Endothelial cell of umbilical vein (primary cell): Measurements from ENCODE around the gene LANCL2. TPM values are rescaled to one million over a fixed set of nuclear protein-coding genes. Genes with fewer than 3 reads are reported as not detected.
A peak's percentile ranks its signal among the peaks of the same experiment; 100 is the strongest.

Source experiments
- BruUV-seq: library from RNA; stranded (reverse); fragments of 400-500 nt; replicated peaks from 2 replicates; lab custom pipeline; 2021; lab: Mats Ljungman, UMichigan
- CTCF ChIA-PET: fragments of 300-600, 350-600 bp; sonication (Branson Sonifier 250); formaldehyde crosslinking; loops from one replicate; lab custom pipeline; 2021; ENCODE audit warnings: antibody characterized with exemption, inconsistent platforms; lab: Charles Lee
- POLR2A ChIA-PET: fragments of 300-600, 350-600 bp; sonication (Branson Sonifier 250); formaldehyde crosslinking; loops from one replicate; lab custom pipeline; 2021; ENCODE audit warnings: antibody characterized with exemption, inconsistent platforms; lab: Charles Lee
- DNase-seq: peaks from one replicate; pipeline ENCODE4 v3.0.0-alpha.2; 2011; ENCODE audit warnings: low read depth, low spot score
- FAIRE-seq: peaks from 2 replicates; lab custom pipeline; 2011; peaks lifted over from hg19 to GRCh38; lab: Jason Lieb, UNC
- H2AFZ ChIP-seq: 2 replicates; pipeline ENCODE4 v1.6.0; 2012; ENCODE audit warnings: low read depth, low read length, control low read depth, inconsistent platforms
- H3K27ac ChIP-seq: 2 replicates; pipeline ENCODE4 v1.5.1; 2011; ENCODE audit warnings: low read depth, mild to moderate bottlenecking, control low read depth, low read length, moderate library complexity; ENCODE audit not compliant: insufficient read depth
- H3K27me3 ChIP-seq, 2 experiments: 2 replicates each; pipeline versions ENCODE4 v1.6.0 to v1.6.1; 2011; ENCODE audit warnings: low read length in 2 of 2, mixed read lengths in 1 of 2; ENCODE audit not compliant: control insufficient read depth in 2 of 2, insufficient read depth in 2 of 2
- H3K36me3 ChIP-seq, 2 experiments: 2 replicates in 1 of 2; 3 replicates in 1 of 2; pipeline ENCODE4 v1.5.1; 2011; ENCODE audit warnings: low read length in 2 of 2, mild to moderate bottlenecking in 1 of 2, moderate library complexity in 1 of 2; ENCODE audit not compliant: control insufficient read depth in 2 of 2, insufficient read depth in 2 of 2; ENCODE audit errors: extremely low read depth in 1 of 2
- H3K4me1 ChIP-seq: 3 replicates; pipeline ENCODE4 v1.5.1; 2011; ENCODE audit warnings: mild to moderate bottlenecking, low read length; ENCODE audit not compliant: control insufficient read depth, insufficient read depth; ENCODE audit errors: extremely low read depth
- H3K4me2 ChIP-seq: 2 replicates; pipeline ENCODE4 v1.6.1; 2011; ENCODE audit warnings: low read length, control low read depth, mixed read lengths; ENCODE audit not compliant: insufficient read depth
- H3K4me3 ChIP-seq, 3 experiments: fragments of 200-600 bp in 1 of 3; sonication (generic), shearing (Covaris generic) in 1 of 3; replicated peaks in 1 of 3; 2 replicates each; pipeline ENCODE4 v1.5.1; 2011 to 2016; ENCODE audit warnings: control low read depth in 3 of 3, low read length in 3 of 3, mild to moderate bottlenecking in 2 of 3, inconsistent platforms in 1 of 3, low read depth in 1 of 3, moderate library complexity in 1 of 3; ENCODE audit not compliant: insufficient read depth in 1 of 3
- H3K79me2 ChIP-seq: 2 replicates; pipeline ENCODE4 v1.6.0; 2012; ENCODE audit warnings: low read length, inconsistent platforms; ENCODE audit not compliant: control insufficient read depth, insufficient read depth
- H3K9ac ChIP-seq: replicated peaks from 2 replicates; pipeline ENCODE3; 2011; ENCODE audit warnings: low read length, control low read depth; ENCODE audit not compliant: insufficient read depth; ENCODE audit errors: extremely low read depth
- H3K9me1 ChIP-seq: replicated peaks from 3 replicates; pipeline ENCODE4 v1.6.0; 2011; ENCODE audit warnings: mild to moderate bottlenecking, low read length; ENCODE audit not compliant: control insufficient read depth, insufficient read depth; ENCODE audit errors: extremely low read depth
- H3K9me3 ChIP-seq: replicated peaks from 2 replicates; pipeline ENCODE4 v1.5.1; 2012; ENCODE audit warnings: low read length, inconsistent platforms; ENCODE audit not compliant: control insufficient read depth, insufficient read depth
- H4K20me1 ChIP-seq: replicated peaks from 2 replicates; pipeline ENCODE3; 2011; ENCODE audit warnings: mild to moderate bottlenecking, low read length; ENCODE audit not compliant: control insufficient read depth, insufficient read depth; ENCODE audit errors: extremely low read depth
- EZH2 ChIP-seq: IDR thresholded peaks from 2 replicates; pipeline ENCODE4 v1.6.1; 2012; ENCODE audit warnings: borderline replicate concordance, low read depth, mild to moderate bottlenecking, moderate library complexity, low read length, inconsistent platforms; ENCODE audit not compliant: severe bottlenecking
- FOS ChIP-seq: IDR thresholded peaks from 2 replicates; pipeline ENCODE4 v1.6.1; 2011; ENCODE audit warnings: mild to moderate bottlenecking, low read length, moderate library complexity, borderline replicate concordance; ENCODE audit not compliant: insufficient read depth
- GATA2 ChIP-seq: IDR thresholded peaks from 2 replicates; pipeline ENCODE4 v1.7.0; 2011; ENCODE audit warnings: low read depth, mild to moderate bottlenecking, moderate library complexity, mixed read lengths, low read length; ENCODE audit not compliant: insufficient read length, insufficient read depth
- JUN ChIP-seq: IDR thresholded peaks from 2 replicates; pipeline ENCODE4 v1.6.1; 2011; ENCODE audit warnings: borderline replicate concordance, low read depth; ENCODE audit not compliant: insufficient read length, insufficient read depth
- MAX ChIP-seq: IDR thresholded peaks from 2 replicates; pipeline ENCODE4 v1.6.1; 2011; ENCODE audit not compliant: insufficient read depth, insufficient read length
- MYC ChIP-seq: IDR thresholded peaks from one replicate; pipeline ENCODE4 v1.6.1; 2011; ENCODE audit warnings: mild to moderate bottlenecking, low read depth, low read length
- POLR2A ChIP-seq: IDR thresholded peaks from 2 replicates; pipeline ENCODE4 v1.6.1; 2012; ENCODE audit warnings: low read depth, mild to moderate bottlenecking, control low read depth, low read length
- POLR2AphosphoS5 ChIP-seq: IDR thresholded peaks from 2 replicates; pipeline ENCODE4 v1.6.1; 2012; ENCODE audit warnings: low read depth, mild to moderate bottlenecking, control low read depth, low read length, moderate library complexity; ENCODE audit not compliant: insufficient read depth
- dilution Hi-C: fragments of 300-500 bp; cut with MboI; formaldehyde crosslinking; loops from one replicate; pipeline ENCODE4 v1.15.0; 2019; ENCODE audit warnings: low sequenced_read_pairs; ENCODE audit not compliant: extremely low pct_ligation_motif_present
- intact Hi-C: fragments of 100-400 bp; cut with micrococcal nuclease; formaldehyde crosslinking; loops from one replicate; pipeline ENCODE4 v1.10.0; 2022
- polyA plus RNA-seq, 4 experiments: library from polyadenylated mRNA; depleted of rRNA in 3 of 4; stranded (reverse) in 3 of 4; unstranded in 1 of 4; fragments of >200 nt; gene quantifications; 2 replicates each; pipeline versions ENCODE4 v1.2.1 to v1.2.3, GENCODE V29; 2011 to 2012; ENCODE audit warnings: missing spikeins in 1 of 4
- total RNA-seq: library from RNA; stranded (reverse); gene quantifications from 2 replicates; pipeline ENCODE4 v1.2.3, GENCODE V29; 2021
- TF ChIP-seq, protein P1 (sequence below), 2 donors: IDR thresholded peaks; 1 replicate in 1 of 2; 2 replicates in 1 of 2; pipeline ENCODE4 v1.5.1; 2011; ENCODE audit warnings: low read length in 2 of 2, mild to moderate bottlenecking in 2 of 2, moderate library complexity in 2 of 2, control low read depth in 1 of 2, inconsistent platforms in 1 of 2, low read depth in 1 of 2; ENCODE audit not compliant: insufficient read depth in 1 of 2; ENCODE audit errors: extremely low read depth in 1 of 2

Gene LANCL2
- total and polyA plus RNA-seq, 2 donors (not counting 3 experiments of a cell fraction or from before 2014, with no cell fraction given), result 19.2 to 25.3 TPM

- H3K9ac ChIP-seq, result no peak overlapping the region
- CTCF ChIA-PET, result interaction anchor here (0.9 to 3.2 kb wide), 20 partner anchors 8 to 651 kb away, joined by 3 to 18 read pairs (median 4); partner anchors contain the start of gene LANCL2
- peaks cover 0 to 8% of the 10 kb centered on the region in 2 experiments for H3K36me3 ChIP-seq
- DNase-seq (peak; percentile 68), FAIRE-seq (peak; percentile 94)
- H4K20me1 ChIP-seq, result no peaks in the 10 kb centered on the region
- no peaks in the 10 kb centered on the region for H3K9me1 ChIP-seq
- BruUV-seq, result no TSS peak
- H3K27me3 ChIP-seq, result no peaks in the 10 kb centered on the region
- POLR2A ChIA-PET, result interaction anchor here (0.6 to 1.1 kb wide), 2 partner anchors 12 to 143 kb away, joined by 3 read pairs; no protein-coding TSS in a partner anchor
- TF ChIP-seq EZH2 (no peak), POLR2AphosphoS5 (no peak), POLR2A (no peak), JUN (no peak), FOS (peak; percentile 25), GATA2 (peak; percentile 21), MYC (peak; percentile 27), MAX (no peak)
- TF ChIP-seq, protein P1, sequence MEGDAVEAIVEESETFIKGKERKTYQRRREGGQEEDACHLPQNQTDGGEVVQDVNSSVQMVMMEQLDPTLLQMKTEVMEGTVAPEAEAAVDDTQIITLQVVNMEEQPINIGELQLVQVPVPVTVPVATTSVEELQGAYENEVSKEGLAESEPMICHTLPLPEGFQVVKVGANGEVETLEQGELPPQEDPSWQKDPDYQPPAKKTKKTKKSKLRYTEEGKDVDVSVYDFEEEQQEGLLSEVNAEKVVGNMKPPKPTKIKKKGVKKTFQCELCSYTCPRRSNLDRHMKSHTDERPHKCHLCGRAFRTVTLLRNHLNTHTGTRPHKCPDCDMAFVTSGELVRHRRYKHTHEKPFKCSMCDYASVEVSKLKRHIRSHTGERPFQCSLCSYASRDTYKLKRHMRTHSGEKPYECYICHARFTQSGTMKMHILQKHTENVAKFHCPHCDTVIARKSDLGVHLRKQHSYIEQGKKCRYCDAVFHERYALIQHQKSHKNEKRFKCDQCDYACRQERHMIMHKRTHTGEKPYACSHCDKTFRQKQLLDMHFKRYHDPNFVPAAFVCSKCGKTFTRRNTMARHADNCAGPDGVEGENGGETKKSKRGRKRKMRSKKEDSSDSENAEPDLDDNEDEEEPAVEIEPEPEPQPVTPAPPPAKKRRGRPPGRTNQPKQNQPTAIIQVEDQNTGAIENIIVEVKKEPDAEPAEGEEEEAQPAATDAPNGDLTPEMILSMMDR (IDR thresholded peaks at IDR 0.05; ENCODE audit: extremely low read depth in 1 of 2, insufficient read depth in 1 of 2, low read depth in 1 of 2, low read length in 2 of 2), result peak in 1 of 2 donors; percentile 56
- no peaks in the 10 kb centered on the region for H3K79me2 ChIP-seq
- H3K4me2 ChIP-seq, result peak overlapping the region; percentile 53
- H3K4me3 ChIP-seq, result peak overlapping the region in 1 of 3 experiments; percentile 11
- peak overlapping the region; percentile 56 for H2AFZ ChIP-seq
- peaks cover 21% of the 10 kb centered on the region for H3K4me1 ChIP-seq
- H3K27ac ChIP-seq, result peak overlapping the region; percentile 29
- intact Hi-C loops (no loop called here), dilution Hi-C loops (no loop called here)
- H3K9me3 ChIP-seq, result no peaks in the 10 kb centered on the region
Observed at GRCh38 chr7:55423277-55423711, 58.2 kb downstream of the LANCL2 start.
